Heart left ventricle (tissue), 16 donors: Measurements from ENCODE around the gene SLC4A4. TPM values are rescaled to one million over a fixed set of nuclear protein-coding genes. Genes with fewer than 3 reads are reported as not detected.

Experiments
- ATAC-seq, 4 donors: fragments of 200-7000 bp; cut with Tn5 transposase; one replicate each; pipeline ENCODE4 v1.9.1; 2020 to 2022; ENCODE audit warnings: moderate library complexity in 4 of 4, mild to moderate bottlenecking in 3 of 4, moderate number of reproducible peaks in 1 of 4
- DNase-seq, 5 donors: peaks; one replicate each; pipeline ENCODE4 v3.0.0-alpha.2; 2020
- H3K27ac ChIP-seq, 12 donors: fragments of 200-600 bp; sonication (generic) in 4 of 12; one replicate each; pipeline versions ENCODE4 v1.5.0 to v1.8.0; 2016 to 2022; ENCODE audit warnings: mild to moderate bottlenecking in 2 of 12
- H3K27me3 ChIP-seq, 9 donors: fragments of 200-600 bp; sonication (generic) in 2 of 9; one replicate each; pipeline versions ENCODE4 v1.5.1 to v1.8.0; 2016 to 2022; ENCODE audit warnings: mild to moderate bottlenecking in 3 of 9
- H3K36me3 ChIP-seq, 9 donors: fragments of 200-600 bp; sonication (generic) in 2 of 9; one replicate each; pipeline versions ENCODE4 v1.5.0 to v1.8.0; 2018 to 2022; ENCODE audit warnings: mild to moderate bottlenecking in 2 of 9
- H3K4me1 ChIP-seq, 12 donors: fragments of 200-600 bp; sonication (generic) in 4 of 12; one replicate each; pipeline versions ENCODE4 v1.5.0 to v1.8.0; 2016 to 2022; ENCODE audit warnings: mild to moderate bottlenecking in 3 of 12
- H3K4me3 ChIP-seq, 12 donors: fragments of 200-600 bp; sonication (generic) in 4 of 12; one replicate each; pipeline versions ENCODE4 v1.5.0 to v1.8.0; 2017 to 2022; ENCODE audit warnings: mild to moderate bottlenecking in 9 of 12, moderate library complexity in 4 of 12
- H3K9me3 ChIP-seq, 12 donors: fragments of 200-600 bp; sonication (generic) in 4 of 12; one replicate each; pipeline versions ENCODE4 v1.5.0 to v1.8.0; 2016 to 2022; ENCODE audit warnings: mild to moderate bottlenecking in 1 of 12
- POLR2A ChIP-seq, 2 donors: fragments of 450-650 bp; IDR thresholded peaks; one replicate each; pipeline ENCODE4 v1.6.1; 2017; ENCODE audit warnings: antibody characterized with exemption in 2 of 2, mild to moderate bottlenecking in 2 of 2, moderate library complexity in 2 of 2
- WGBS, 4 donors: extraction: QIAGEN DNeasy Blood & Tissue Kit in 2 of 4; methylation state at CpG; one replicate each; pipeline versions ENCODE4 v1.1.5 to v1.1.7; 2013 to 2018; 5-methylcytosine and 5-hydroxymethylcytosine counted together
- intact Hi-C, 10 donors: fragments of 100-400 bp; cut with DNase I; formaldehyde crosslinking; loops; one replicate each; pipeline versions ENCODE4 v1.11.1 to v1.14.2; 2022
- long read RNA-seq, 3 donors: library from polyadenylated mRNA; unstranded; transcript quantifications; one replicate each; pipeline ENCODE4 v2.0.0, GENCODE V29; 2020 to 2021
- polyA plus RNA-seq, 2 donors: library from polyadenylated mRNA; stranded (reverse); fragments of 200-250 nt; gene quantifications; one replicate each; pipeline ENCODE4 v1.2.3, GENCODE V29; 2013
- total RNA-seq, 9 donors: library from RNA; depleted of rRNA in 2 of 9; stranded (reverse); fragments of >200 nt in 2 of 9; fragmentation: NEBNext Ultra II Directional in 3 of 9; extraction: Animal tissue kit (Norgen Biotek cat#: 25700) in 3 of 9; gene quantifications; one replicate each; pipeline versions ENCODE4 v1.1.0 to v1.2.4, GENCODE V29; 2016 to 2023
- TF ChIP-seq, protein P1 (sequence below), 12 donors: fragments of 200-600 bp; sonication (generic) in 4 of 12; IDR thresholded peaks; one replicate each; pipeline versions ENCODE4 v1.5.0 to v1.8.0; 2018 to 2022; ENCODE audit warnings: antibody characterized with exemption in 12 of 12, mild to moderate bottlenecking in 5 of 12
- donor health status: ischemic (EF 13 %, LVEDD 7.1; RV severe dilation, severe dysfunction).
- donor health status: healthy with polysubstance abuse.
- donor health status: DM: no; HTN: yes; CAD: no.
- donor health status: DM: no; HTN: no; CAD: no.
- donor health status: ischemic (EF 25% LVEDD 6.9; RV normal size, moderate dysfunction).
- donor health status: ischemic (EF 25% LVEDD 5.7; RV mildly dilated, moderate dysfunction).
- donor health status: healthy.
- donor health status: DM: yes; HTN: yes; CAD: no.
- donor health status: ischemic (EF 35%, LVEDD 5.7; RV mildly dilated, moderate dysfunction).
- donor health status: nonischemic (EF 11% LVEDD 7.7; RV severe dilation, severe dysfunction).
- donor health status: DM: yes; HTN: yes; CAD: no.
- donor health status: PGD.
- donor health status: ischemic (EF 29% LVEDD 5.4; RV normal size, mild dysfunction).
- donor health status: nonischemic (EF 23%, LVEDD 6.1; RV moderate dilation, normal function).

The SLC4A4 gene
- total RNA-seq (10 to 100 TPM; 10.5 to 48.0 (median 19.1) TPM), polyA plus RNA-seq (1 to 10 TPM; 3.7 to 4.8 TPM)
- long read RNA-seq, donor 1, full-length matches to known transcripts, result 3 of 23 reads
- long read RNA-seq, donor 1, partial matches to known transcripts, result 12 of 23 reads
- long read RNA-seq, donor 1, other reads (novel, unspliced or antisense), result 8 of 23 reads
- long read RNA-seq, donor 2, partial matches to known transcripts, result 5 of 8 reads
- long read RNA-seq, donor 2, other reads (novel, unspliced or antisense), result 3 of 8 reads
- long read RNA-seq, donor 3, full-length matches to known transcripts, result 1 of 10 reads
- long read RNA-seq, donor 3, partial matches to known transcripts, result 9 of 10 reads
- long read RNA-seq, donor 3, other reads (novel, unspliced or antisense), result 0 of 10 reads

GRCh38 chr4:71338846-71339593 is at the start of gene SLC4A4:
SLC4A4 (plus strand) TSS chr4:71339020.
- intact Hi-C loops, result no loop called here
- WGBS, 4 donors, result 89 to 93% (median 90%) methylated on average over 8 of the region's 8 CpGs
- no peak within 1 kb of the TSS for H3K4me3 ChIP-seq
- no peaks in the 10 kb centered on the region for H3K9me3 ChIP-seq
- H3K27ac ChIP-seq, result no peak within 1 kb of the TSS
- no peak for DNase-seq
- no peak for TF ChIP-seq POLR2A (IDR thresholded peaks at IDR 0.05)
- TF ChIP-seq, protein P1, sequence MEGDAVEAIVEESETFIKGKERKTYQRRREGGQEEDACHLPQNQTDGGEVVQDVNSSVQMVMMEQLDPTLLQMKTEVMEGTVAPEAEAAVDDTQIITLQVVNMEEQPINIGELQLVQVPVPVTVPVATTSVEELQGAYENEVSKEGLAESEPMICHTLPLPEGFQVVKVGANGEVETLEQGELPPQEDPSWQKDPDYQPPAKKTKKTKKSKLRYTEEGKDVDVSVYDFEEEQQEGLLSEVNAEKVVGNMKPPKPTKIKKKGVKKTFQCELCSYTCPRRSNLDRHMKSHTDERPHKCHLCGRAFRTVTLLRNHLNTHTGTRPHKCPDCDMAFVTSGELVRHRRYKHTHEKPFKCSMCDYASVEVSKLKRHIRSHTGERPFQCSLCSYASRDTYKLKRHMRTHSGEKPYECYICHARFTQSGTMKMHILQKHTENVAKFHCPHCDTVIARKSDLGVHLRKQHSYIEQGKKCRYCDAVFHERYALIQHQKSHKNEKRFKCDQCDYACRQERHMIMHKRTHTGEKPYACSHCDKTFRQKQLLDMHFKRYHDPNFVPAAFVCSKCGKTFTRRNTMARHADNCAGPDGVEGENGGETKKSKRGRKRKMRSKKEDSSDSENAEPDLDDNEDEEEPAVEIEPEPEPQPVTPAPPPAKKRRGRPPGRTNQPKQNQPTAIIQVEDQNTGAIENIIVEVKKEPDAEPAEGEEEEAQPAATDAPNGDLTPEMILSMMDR (IDR thresholded peaks at IDR 0.05), result no peak
- H3K4me1 ChIP-seq, result peaks cover 0 to 5% (median 0%) of the 10 kb centered on the region in 12 donors
- no peaks in the 10 kb centered on the region for H3K27me3 ChIP-seq
- no peaks in the 10 kb centered on the region for H3K36me3 ChIP-seq
- ATAC-seq, result peak in 1 of 4 donors; percentile 31

- H3K4me3 ChIP-seq, result no peak overlapping the region
- TF ChIP-seq POLR2A (IDR thresholded peaks at IDR 0.05), result no peak
- TF ChIP-seq, protein P1 (IDR thresholded peaks at IDR 0.05), result no peak
- H3K27me3 ChIP-seq, result no peaks in the 10 kb centered on the region
- no peak overlapping the region for H3K27ac ChIP-seq
- intact Hi-C loops, result no loop called here
- DNase-seq (no peak), ATAC-seq (peak in 1 of 4 donors; percentile 15)
- H3K36me3 ChIP-seq, result no peaks in the 10 kb centered on the region
- peaks cover 0 to 23% (median 1%) of the 10 kb centered on the region in 12 donors for H3K4me1 ChIP-seq
- WGBS, 4 donors, result 76 to 86% (median 82%) methylated on average over 3 of the region's 3 CpGs
- H3K9me3 ChIP-seq, result no peaks in the 10 kb centered on the region
Observed at GRCh38 chr4:71290074-71290473, 48.7 kb upstream of the SLC4A4 start.

DNA sequence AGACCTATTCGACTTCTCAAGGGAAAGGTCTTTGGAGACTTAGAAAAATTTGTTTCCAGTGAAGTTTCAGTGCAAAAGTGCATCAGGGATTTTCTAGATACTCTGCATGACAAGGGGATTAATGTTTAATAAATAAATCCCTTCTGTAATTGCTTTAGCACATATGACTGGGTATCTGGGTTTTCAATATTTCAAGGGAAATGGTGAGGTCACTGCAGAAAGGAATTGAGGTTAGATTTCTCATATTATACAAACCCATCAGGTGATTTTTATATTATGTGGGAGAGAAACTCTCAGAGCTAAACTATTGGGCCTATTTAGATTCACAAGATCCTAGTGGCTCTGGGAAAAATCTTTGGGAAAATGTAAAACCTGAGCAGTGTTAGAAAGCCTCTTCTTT is 48.3 kb upstream of the SLC4A4 start:
- WGBS, 4 donors, result 80 to 84% (median 83%) methylated on average over 1 of the region's 1 CpG
- intact Hi-C loops, result no loop called here
- Histone ChIP-seq H3K27ac (no peak overlapping the region), H3K36me3 (no peaks in the 10 kb centered on the region), H3K4me3 (no peak overlapping the region), H3K27me3 (no peaks in the 10 kb centered on the region), H3K9me3 (no peaks in the 10 kb centered on the region), H3K4me1 (peaks cover 0 to 23% (median 1%) of the 10 kb centered on the region in 12 donors)
- DNase-seq (no peak), ATAC-seq (no peak)
- no peak for TF ChIP-seq POLR2A (IDR thresholded peaks at IDR 0.05)
- TF ChIP-seq, protein P1 (IDR thresholded peaks at IDR 0.05), result no peak

DNA sequence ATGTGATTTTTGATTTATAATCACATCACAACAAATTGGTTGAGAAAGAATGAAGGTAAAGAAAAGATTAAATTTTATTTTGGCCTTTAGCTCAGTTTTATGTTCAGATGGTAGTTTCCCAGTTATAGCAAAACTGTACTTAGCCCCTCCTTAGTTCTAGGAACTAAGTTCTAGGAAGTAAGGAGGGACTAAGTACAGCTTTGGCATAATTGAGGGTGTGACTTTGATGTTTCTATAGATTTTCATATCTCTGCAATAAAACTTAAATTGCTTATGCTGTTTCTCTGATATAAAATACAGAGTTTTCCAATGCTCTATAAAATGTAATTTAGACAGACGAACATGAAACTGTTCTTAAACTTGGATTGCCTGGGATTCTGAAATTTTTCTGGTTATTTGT is 46.6 kb upstream of the SLC4A4 start:
- Histone ChIP-seq H3K27me3 (no peaks in the 10 kb centered on the region), H3K27ac (no peak overlapping the region), H3K4me1 (peaks cover 0 to 20% (median 3%) of the 10 kb centered on the region in 12 donors), H3K4me3 (no peak overlapping the region), H3K9me3 (no peaks in the 10 kb centered on the region), H3K36me3 (no peaks in the 10 kb centered on the region)
- no peak for TF ChIP-seq POLR2A (IDR thresholded peaks at IDR 0.05)
- TF ChIP-seq, protein P1 (IDR thresholded peaks at IDR 0.05), result no peak
- no peak for DNase-seq
- ATAC-seq, result no peak
- WGBS, 4 donors, result 86 to 95% (median 89%) methylated on average over 1 of the region's 1 CpG
- intact Hi-C loops, result no loop called here
